HEK293T (cell line): Measurements from ENCODE around the gene PIK3CB.

ENCODE experiments used
- BHLHE40 ChIP-seq: fragments of 450-650 bp; IDR thresholded peaks from 2 replicates; pipeline ENCODE4 v1.6.1; 2016; ENCODE audit warnings: mild to moderate bottlenecking, moderate library complexity, borderline replicate concordance
- FOXA1 ChIP-seq: fragments of 450-650 bp; IDR thresholded peaks from 2 replicates; pipeline ENCODE4 v1.6.1; 2016; ENCODE audit warnings: mild to moderate bottlenecking
- FOXM1 ChIP-seq: fragments of 450-650 bp; IDR thresholded peaks from 2 replicates; pipeline ENCODE4 v1.6.1; 2017; ENCODE audit warnings: mild to moderate bottlenecking, borderline replicate concordance
- L3MBTL2 ChIP-seq: fragments of 450-650 bp; conservative IDR thresholded peaks from 2 replicates; pipeline ENCODE4 v1.6.1; 2016; ENCODE audit warnings: mild to moderate bottlenecking
- SP1 ChIP-seq: fragments of 450-650 bp; IDR thresholded peaks from 2 replicates; pipeline ENCODE4 v1.6.1; 2017
- SUZ12 ChIP-seq: fragments of 450-650 bp; IDR thresholded peaks from 2 replicates; pipeline ENCODE4 v1.6.1; 2016; ENCODE audit warnings: mild to moderate bottlenecking
- TARDBP ChIP-seq: fragments of 450-650 bp; IDR thresholded peaks from 2 replicates; pipeline ENCODE4 v1.6.1; 2016
- TF ChIP-seq, protein P1 (sequence below): fragments of 450-650 bp; IDR thresholded peaks from 2 replicates; pipeline ENCODE4 v1.6.1; 2016

DNA sequence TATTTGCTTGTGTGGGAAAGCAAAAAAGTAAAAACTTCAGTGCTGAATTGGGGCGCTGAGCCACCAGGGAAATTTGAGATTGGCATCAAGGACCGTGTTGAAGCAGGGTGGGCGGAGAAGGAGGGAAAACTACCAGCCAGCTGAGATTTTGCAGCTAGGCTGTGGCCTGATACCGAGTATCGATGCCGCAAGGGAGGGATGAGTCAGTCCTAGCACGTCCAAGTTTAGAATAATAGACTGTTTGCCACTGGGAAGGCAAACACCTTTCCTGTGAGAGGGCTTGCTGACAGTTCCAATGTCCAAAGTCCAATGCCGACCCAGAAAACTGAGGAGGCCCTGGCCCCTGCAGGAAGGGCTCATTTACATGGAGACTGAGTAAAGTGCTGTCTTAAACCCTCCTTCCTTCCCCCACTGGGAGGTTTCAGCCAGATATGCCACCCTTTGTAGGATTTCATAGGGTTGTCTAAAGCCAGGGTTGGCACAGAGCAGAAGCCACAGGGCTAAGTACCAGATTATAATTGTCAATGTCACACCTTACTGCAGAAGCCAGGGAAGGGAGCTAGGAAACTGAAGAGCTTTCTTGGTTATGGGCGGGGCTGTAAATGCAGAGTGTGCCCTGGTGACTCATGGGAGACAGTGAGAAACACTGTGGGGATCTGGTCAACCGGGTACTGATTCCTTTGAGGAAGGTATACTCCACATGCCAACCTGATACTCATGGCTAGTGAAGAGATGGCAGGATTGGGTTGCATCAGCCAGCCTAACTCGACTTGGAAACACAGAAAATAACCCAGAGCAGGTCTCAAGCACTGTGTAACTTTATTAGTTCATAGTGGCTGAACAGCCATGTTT, 28.4 kb upstream of the PIK3CB start:
- TF ChIP-seq, protein P1, sequence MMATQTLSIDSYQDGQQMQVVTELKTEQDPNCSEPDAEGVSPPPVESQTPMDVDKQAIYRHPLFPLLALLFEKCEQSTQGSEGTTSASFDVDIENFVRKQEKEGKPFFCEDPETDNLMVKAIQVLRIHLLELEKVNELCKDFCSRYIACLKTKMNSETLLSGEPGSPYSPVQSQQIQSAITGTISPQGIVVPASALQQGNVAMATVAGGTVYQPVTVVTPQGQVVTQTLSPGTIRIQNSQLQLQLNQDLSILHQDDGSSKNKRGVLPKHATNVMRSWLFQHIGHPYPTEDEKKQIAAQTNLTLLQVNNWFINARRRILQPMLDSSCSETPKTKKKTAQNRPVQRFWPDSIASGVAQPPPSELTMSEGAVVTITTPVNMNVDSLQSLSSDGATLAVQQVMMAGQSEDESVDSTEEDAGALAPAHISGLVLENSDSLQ: no peak
- TF ChIP-seq L3MBTL2 (no peak), BHLHE40 (no peak), SUZ12 (no peak), TARDBP (no peak), FOXM1 (no peak), FOXA1 (no peak), SP1 (no peak)
